A204.1 (cell line): ENCODE data around the gene ZNF350.
A peak's percentile ranks its signal among the peaks of the same experiment; 100 is the strongest.
"Not testable (repeated sequence)": the region's sequence is repeated elsewhere in the genome, so short reads cannot be mapped to it uniquely, and the experiment has no call there.

Experiments
- FAIRE-seq: peaks from 2 replicates; lab custom pipeline; 2012; peaks lifted over from hg19 to GRCh38; lab: Jason Lieb, UNC

The ZNF350 gene

GRCh38 chr19:51971624-51972023 is 15.0 kb downstream of the ZNF350 start:
- FAIRE-seq, result no peak

- no peak for FAIRE-seq
Measured at GRCh38 chr19:51970718-51971117, 15.9 kb downstream of the ZNF350 start.

GRCh38 chr19:51965583-51965982 is 21.1 kb downstream of the ZNF350 start:
- FAIRE-seq, result no peak

GRCh38 chr19:51960621-51961233 is 25.9 kb downstream of the ZNF350 start:
- FAIRE-seq, result not testable (repeated sequence)

- FAIRE-seq, result no peak
Measured at GRCh38 chr19:51959791-51960190, 26.8 kb downstream of the ZNF350 start.

GRCh38 chr19:51957846-51958245 is 28.8 kb downstream of the ZNF350 start:
- FAIRE-seq, result not testable (repeated sequence)

- no peak for FAIRE-seq
Measured at GRCh38 chr19:51948975-51949374, 37.7 kb downstream of the ZNF350 start.

- FAIRE-seq, result no peak
Measured at GRCh38 chr19:51946602-51947001, 40.0 kb downstream of the ZNF350 start.

- FAIRE-seq, result no peak
Measured at GRCh38 chr19:51944798-51945552, 41.7 kb downstream of the ZNF350 start.

- no peak for FAIRE-seq
Measured at GRCh38 chr19:51938936-51939335, 47.7 kb downstream of the ZNF350 start.

- no peak for FAIRE-seq
Measured at GRCh38 chr19:51931921-51932320, 54.7 kb downstream of the ZNF350 start.

- no peak for FAIRE-seq
Measured at GRCh38 chr19:51927859-51928258, 58.8 kb downstream of the ZNF350 start.

GRCh38 chr19:51926784-51927741 is 59.6 kb downstream of the ZNF350 start, which contains the start of gene ZNF613:
TSS of gene ZNF613 (plus strand) at chr19:51927472. CDS start at chr19:51936221, 8,749 bp downstream.
- peak; percentile 82 for FAIRE-seq

- no peak for FAIRE-seq
Measured at GRCh38 chr19:51926426-51926783, 60.2 kb downstream of the ZNF350 start.

- no peak for FAIRE-seq
Measured at GRCh38 chr19:51921949-51922348, 64.7 kb downstream of the ZNF350 start.

GRCh38 chr19:51919606-51920005 is 67.0 kb downstream of the ZNF350 start:
- FAIRE-seq, result no peak

GRCh38 chr19:51916167-51916566 is 70.5 kb downstream of the ZNF350 start:
- no peak for FAIRE-seq

GRCh38 chr19:51915324-51915867 is 71.2 kb downstream of the ZNF350 start:
- no peak for FAIRE-seq
